ENCODE data around the gene FNBP1L. TPM values are rescaled to one million over a fixed set of nuclear protein-coding genes. Genes with fewer than 3 reads are reported as not detected.
A peak's percentile ranks its signal among the peaks of the same experiment; 100 is the strongest.

The FNBP1L gene
- total and polyA plus RNA-seq, 4 donors = 63.6 to 138 (median 106) TPM

DNA sequence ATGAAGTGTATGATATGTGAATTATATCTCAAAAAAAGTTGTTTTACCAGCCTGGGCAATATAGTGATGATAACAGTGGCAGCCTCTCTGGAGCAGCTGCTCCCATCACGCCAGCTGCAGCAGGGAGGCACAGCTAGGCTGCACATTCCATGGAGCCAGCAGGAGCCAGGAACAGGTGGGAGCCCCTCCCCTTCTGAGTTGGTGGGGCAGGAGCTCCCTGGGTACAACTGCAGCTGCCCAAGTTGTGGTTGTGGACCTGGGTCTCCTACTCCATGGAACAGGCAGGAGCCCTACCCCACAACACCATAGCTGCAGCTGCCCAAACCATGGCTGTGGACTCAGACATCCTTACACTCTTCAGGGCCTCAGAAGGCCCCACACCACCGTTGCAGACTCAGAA lies 21.7 kb upstream of the FNBP1L start:
- no peak for DNase-seq (ENCODE audit: low read depth in 4 of 6, low spot score in 6 of 6)
- Histone ChIP-seq H3K27ac (ENCODE audit: low read depth, low read length) (no peak overlapping the region), H3K27me3 (ENCODE audit: control insufficient read depth, insufficient read depth, low read length) (no peaks in the 10 kb centered on the region), H3K4me1 (ENCODE audit: control insufficient read depth, insufficient read depth, low read length) (no peaks in the 10 kb centered on the region), H3K36me3 (ENCODE audit: control insufficient read depth, insufficient read depth, low read length) (no peaks in the 10 kb centered on the region), H3K4me3 (ENCODE audit: low read depth, low read length) (no peak overlapping the region), H3K9me3 (ENCODE audit: control insufficient read depth, insufficient read depth, low read length) (peaks cover 3% of the 10 kb centered on the region)
- WGBS (ENCODE audit: insufficient coverage) = 79% methylated on average over 2 of the region's 2 CpGs

DNA sequence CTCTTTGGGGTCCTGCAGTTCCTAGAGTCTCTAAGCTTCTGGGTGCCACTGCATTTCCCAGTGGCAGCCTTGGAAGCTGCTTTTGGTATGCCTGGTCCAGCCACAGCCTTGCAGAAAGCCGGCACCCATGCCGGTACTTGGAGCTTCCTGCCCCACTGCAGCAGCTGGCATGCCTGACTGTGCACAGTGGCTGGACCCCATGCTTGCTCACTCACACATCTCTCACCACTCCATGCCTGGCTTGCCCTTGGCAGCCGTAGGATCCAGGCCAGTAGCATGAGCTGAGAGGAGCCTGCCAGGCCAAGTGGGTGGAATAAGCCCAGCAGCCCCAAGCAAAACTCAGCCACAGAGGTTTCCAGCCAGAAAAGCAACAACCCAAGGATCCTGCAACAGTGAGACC lies 20.3 kb upstream of the FNBP1L start:
- DNase-seq (ENCODE audit: low read depth in 4 of 6, low spot score in 6 of 6) = no peak
- Histone ChIP-seq H3K9me3 (ENCODE audit: control insufficient read depth, insufficient read depth, low read length) (peaks cover 3% of the 10 kb centered on the region), H3K4me1 (ENCODE audit: control insufficient read depth, insufficient read depth, low read length) (no peaks in the 10 kb centered on the region), H3K36me3 (ENCODE audit: control insufficient read depth, insufficient read depth, low read length) (no peaks in the 10 kb centered on the region), H3K27ac (ENCODE audit: low read depth, low read length) (no peak overlapping the region), H3K4me3 (ENCODE audit: low read depth, low read length) (no peak overlapping the region), H3K27me3 (ENCODE audit: control insufficient read depth, insufficient read depth, low read length) (no peaks in the 10 kb centered on the region)
- 95% methylated on average over 3 of the region's 3 CpGs for WGBS (ENCODE audit: insufficient coverage)

DNA sequence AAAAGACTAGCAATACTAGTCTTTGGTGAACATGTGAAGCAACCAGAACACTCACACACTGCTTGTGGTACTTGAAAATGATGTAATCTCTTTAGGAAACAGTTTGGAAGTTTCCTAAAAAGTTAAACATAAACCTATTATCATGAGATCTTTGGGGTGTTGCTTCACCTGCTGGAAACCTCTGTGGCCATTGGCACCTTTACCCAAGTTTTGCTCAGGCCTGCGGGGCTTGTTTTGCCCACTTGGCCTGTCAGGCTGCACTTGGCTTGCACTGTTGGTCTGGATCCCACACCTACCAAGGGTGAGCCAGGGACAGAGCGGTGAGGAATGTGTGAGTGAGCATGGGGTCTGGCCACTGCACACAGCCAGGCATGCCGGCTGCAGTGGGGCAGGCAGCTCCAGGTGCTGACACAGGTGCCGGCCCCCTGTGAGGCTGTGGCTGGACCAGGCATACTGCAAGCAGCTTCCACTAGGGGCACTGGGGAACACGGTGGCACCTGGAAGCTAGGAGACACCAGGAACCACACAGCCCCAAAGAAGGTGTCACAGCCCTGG lies 14.4 kb upstream of the FNBP1L start:
- Histone ChIP-seq H3K9me3 (ENCODE audit: control insufficient read depth, insufficient read depth, low read length) (no peaks in the 10 kb centered on the region), H3K4me1 (ENCODE audit: control insufficient read depth, insufficient read depth, low read length) (no peaks in the 10 kb centered on the region), H3K4me3 (ENCODE audit: low read depth, low read length) (no peak overlapping the region), H3K27me3 (ENCODE audit: control insufficient read depth, insufficient read depth, low read length) (no peaks in the 10 kb centered on the region), H3K27ac (ENCODE audit: low read depth, low read length) (no peak overlapping the region), H3K36me3 (ENCODE audit: control insufficient read depth, insufficient read depth, low read length) (no peaks in the 10 kb centered on the region)
- WGBS (ENCODE audit: insufficient coverage) = 82% methylated on average over 5 of the region's 5 CpGs
- DNase-seq (ENCODE audit: low read depth in 4 of 6, low spot score in 6 of 6) = no peak

DNA sequence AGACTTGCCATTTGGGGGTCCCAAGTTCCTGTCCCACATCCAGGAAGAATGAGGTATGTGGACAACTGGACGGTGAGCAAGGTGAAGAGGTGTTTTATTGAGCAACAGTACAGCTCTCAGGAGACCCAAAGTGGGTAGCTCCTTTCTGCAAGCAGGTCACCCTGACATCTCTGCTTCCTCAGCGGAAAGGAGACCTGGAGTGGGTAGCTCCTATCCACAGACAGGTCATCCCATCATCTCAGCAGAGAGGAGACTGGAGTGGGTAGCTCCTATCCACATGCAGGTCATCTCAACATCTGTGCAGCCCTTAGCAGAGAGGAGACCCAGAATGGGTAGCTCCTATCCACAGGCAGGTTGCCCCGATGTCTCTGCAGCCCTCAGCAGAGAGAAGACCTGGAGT lies 13.8 kb upstream of the FNBP1L start:
- Histone ChIP-seq H3K4me1 (ENCODE audit: control insufficient read depth, insufficient read depth, low read length) (no peaks in the 10 kb centered on the region), H3K36me3 (ENCODE audit: control insufficient read depth, insufficient read depth, low read length) (no peaks in the 10 kb centered on the region), H3K9me3 (ENCODE audit: control insufficient read depth, insufficient read depth, low read length) (no peaks in the 10 kb centered on the region), H3K27ac (ENCODE audit: low read depth, low read length) (no peak overlapping the region), H3K27me3 (ENCODE audit: control insufficient read depth, insufficient read depth, low read length) (no peaks in the 10 kb centered on the region), H3K4me3 (ENCODE audit: low read depth, low read length) (no peak overlapping the region)
- 100% methylated on average over 3 of the region's 3 CpGs for WGBS (ENCODE audit: insufficient coverage)
- DNase-seq (ENCODE audit: low read depth in 4 of 6, low spot score in 6 of 6) = no peak

DNA sequence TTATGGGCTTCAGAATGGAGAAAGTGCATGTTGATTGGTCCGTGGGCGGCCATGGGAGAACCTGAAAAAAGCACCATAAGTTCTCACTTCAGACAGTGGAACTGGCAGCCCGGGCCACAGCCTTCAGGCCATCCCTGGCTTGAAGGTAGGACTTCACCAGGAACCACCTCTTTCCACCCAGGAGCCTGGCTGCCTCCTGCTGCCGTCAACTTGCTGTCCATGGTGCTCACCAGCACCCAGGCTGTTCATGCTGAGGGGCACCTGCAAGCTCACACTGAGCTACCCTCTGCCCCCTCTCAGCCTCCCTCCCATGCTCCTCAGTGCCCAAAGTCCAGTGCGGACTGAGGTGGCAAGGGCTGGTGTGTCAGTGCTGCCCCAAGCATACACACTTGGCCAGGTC lies 12.9 kb upstream of the FNBP1L start:
- DNase-seq (ENCODE audit: low read depth in 4 of 6, low spot score in 6 of 6) = no peak
- Histone ChIP-seq H3K4me3 (ENCODE audit: low read depth, low read length) (no peak overlapping the region), H3K9me3 (ENCODE audit: control insufficient read depth, insufficient read depth, low read length) (no peaks in the 10 kb centered on the region), H3K4me1 (ENCODE audit: control insufficient read depth, insufficient read depth, low read length) (no peaks in the 10 kb centered on the region), H3K36me3 (ENCODE audit: control insufficient read depth, insufficient read depth, low read length) (no peaks in the 10 kb centered on the region), H3K27ac (ENCODE audit: low read depth, low read length) (no peak overlapping the region), H3K27me3 (ENCODE audit: control insufficient read depth, insufficient read depth, low read length) (no peaks in the 10 kb centered on the region)
- WGBS (ENCODE audit: insufficient coverage) = 79% methylated on average over 5 of the region's 5 CpGs

DNA sequence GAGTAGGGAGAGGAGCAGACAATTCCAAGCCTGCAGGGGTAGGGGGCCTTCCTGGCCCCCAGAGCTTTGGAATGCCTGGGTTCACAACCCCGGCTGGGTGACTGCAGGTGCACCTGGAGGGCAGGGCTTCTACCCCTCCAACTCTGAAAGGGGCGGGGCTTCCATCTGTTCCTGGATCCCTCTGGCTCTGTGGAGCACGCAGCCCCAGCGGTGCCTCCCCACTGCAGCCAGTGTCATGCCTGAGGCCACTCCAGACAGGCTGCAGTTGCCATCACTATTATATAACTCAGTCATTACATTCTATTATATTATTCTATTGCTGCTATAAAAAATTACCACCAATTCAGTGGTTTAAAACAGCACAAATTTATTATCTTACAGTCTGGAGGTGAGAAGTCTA lies 12.5 kb upstream of the FNBP1L start:
- no peaks in the 10 kb centered on the region for H3K4me1 ChIP-seq (ENCODE audit: control insufficient read depth, insufficient read depth, low read length)
- 78% methylated on average over 2 of the region's 4 CpGs for whole genome bisulfite sequencing (ENCODE audit: insufficient coverage)
- no peaks in the 10 kb centered on the region for H3K36me3 ChIP-seq (ENCODE audit: control insufficient read depth, insufficient read depth, low read length)
- no peaks in the 10 kb centered on the region for H3K9me3 ChIP-seq (ENCODE audit: control insufficient read depth, insufficient read depth, low read length)
- DNase-seq (ENCODE audit: low read depth in 4 of 6, low spot score in 6 of 6) = no peak
- H3K4me3 ChIP-seq (ENCODE audit: low read depth, low read length) = no peak overlapping the region
- no peaks in the 10 kb centered on the region for H3K27me3 ChIP-seq (ENCODE audit: control insufficient read depth, insufficient read depth, low read length)
- H3K27ac ChIP-seq (ENCODE audit: low read depth, low read length) = no peak overlapping the region

DNA sequence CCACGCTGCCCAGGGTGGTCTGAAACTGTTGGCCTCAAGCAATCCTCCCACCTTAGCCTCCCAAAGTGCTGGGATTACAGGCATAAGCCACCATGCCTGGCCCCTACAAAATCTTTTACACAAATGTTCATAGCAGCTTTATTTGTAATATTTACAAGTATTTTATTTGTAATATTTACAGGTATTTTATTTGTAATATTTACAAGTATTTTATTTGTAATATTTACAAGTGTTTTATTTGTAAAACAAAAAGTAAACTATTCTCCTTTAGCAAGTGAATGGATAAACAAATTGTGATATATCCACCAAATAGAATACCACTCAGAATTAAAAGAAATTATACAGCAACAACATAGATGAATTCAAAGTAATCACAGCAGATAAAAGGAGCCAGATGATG lies 11.4 kb upstream of the FNBP1L start:
- no peak overlapping the region for H3K27ac ChIP-seq (ENCODE audit: low read depth, low read length)
- no peaks in the 10 kb centered on the region for H3K9me3 ChIP-seq (ENCODE audit: control insufficient read depth, insufficient read depth, low read length)
- no peak overlapping the region for H3K4me3 ChIP-seq (ENCODE audit: low read depth, low read length)
- DNase-seq (ENCODE audit: low read depth in 4 of 6, low spot score in 6 of 6) = no peak
- no peaks in the 10 kb centered on the region for H3K27me3 ChIP-seq (ENCODE audit: control insufficient read depth, insufficient read depth, low read length)
- no peaks in the 10 kb centered on the region for H3K36me3 ChIP-seq (ENCODE audit: control insufficient read depth, insufficient read depth, low read length)
- 60% methylated on average over 1 of the region's 1 CpG for WGBS (ENCODE audit: insufficient coverage)
- H3K4me1 ChIP-seq (ENCODE audit: control insufficient read depth, insufficient read depth, low read length) = no peaks in the 10 kb centered on the region

DNA sequence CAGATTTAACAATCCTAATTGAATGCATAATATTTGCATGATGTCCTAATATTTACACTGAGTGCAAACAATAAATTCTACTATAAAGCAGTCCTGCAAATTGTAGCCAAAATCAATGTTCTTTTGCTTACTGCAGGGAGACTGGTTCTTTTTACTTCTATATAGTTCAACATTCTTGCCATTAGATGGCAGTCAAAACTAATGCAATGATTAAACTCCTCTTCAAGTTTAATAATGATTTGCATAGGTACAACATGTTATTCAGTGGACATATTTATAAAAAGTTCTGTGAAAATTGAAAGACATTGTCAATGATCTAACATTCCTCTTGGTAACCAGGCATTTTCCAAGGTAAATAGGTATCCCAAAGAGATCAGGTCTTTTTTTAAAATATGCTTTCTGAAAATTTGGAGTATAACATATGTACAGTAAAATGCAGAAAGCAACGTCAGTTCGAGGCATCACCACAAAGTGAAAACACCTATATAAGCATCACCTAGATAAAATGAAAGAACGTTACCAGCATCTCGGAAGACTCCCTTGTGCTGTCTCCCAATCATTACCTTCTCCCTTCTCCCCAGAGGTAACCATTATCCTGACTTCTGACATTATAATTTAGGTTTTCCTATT lies 9.8 kb upstream of the FNBP1L start:
- no CpG with 5 or more reads among the region's 4 CpGs for WGBS (ENCODE audit: insufficient coverage)

DNA sequence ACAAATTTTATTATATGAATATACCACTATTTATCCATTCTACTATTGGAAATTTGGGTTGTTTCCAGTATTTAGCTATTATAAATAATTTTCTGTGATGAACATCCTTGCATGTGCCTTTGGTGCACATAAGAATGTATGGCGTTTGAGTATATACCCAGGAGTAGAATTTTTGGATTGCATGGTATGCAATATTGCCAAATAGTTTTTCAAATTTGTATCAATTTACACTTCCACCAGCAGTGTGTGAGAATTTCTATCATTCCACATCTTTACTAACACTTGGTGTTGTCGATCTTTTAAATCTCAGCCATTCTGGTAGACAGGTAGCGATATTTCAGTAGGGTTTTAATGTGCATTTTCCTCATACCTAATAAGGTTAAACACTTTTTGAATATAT lies 9.2 kb upstream of the FNBP1L start:
- no peak for DNase-seq (ENCODE audit: low read depth in 4 of 6, low spot score in 6 of 6)
- no peak overlapping the region for H3K4me3 ChIP-seq (ENCODE audit: low read depth, low read length)
- H3K4me1 ChIP-seq (ENCODE audit: control insufficient read depth, insufficient read depth, low read length) = no peaks in the 10 kb centered on the region
- no peaks in the 10 kb centered on the region for H3K27me3 ChIP-seq (ENCODE audit: control insufficient read depth, insufficient read depth, low read length)
- no peak overlapping the region for H3K27ac ChIP-seq (ENCODE audit: low read depth, low read length)
- H3K36me3 ChIP-seq (ENCODE audit: control insufficient read depth, insufficient read depth, low read length) = no peaks in the 10 kb centered on the region
- no peaks in the 10 kb centered on the region for H3K9me3 ChIP-seq (ENCODE audit: control insufficient read depth, insufficient read depth, low read length)
- no CpG with 5 or more reads among the region's 3 CpGs for WGBS (ENCODE audit: insufficient coverage)

More for the DNA sequence above, 9.8 kb upstream of the FNBP1L start:
- Histone ChIP-seq H3K27me3 (ENCODE audit: control insufficient read depth, insufficient read depth, low read length) (no peaks in the 10 kb centered on the region), H3K36me3 (ENCODE audit: control insufficient read depth, insufficient read depth, low read length) (no peaks in the 10 kb centered on the region), H3K4me1 (ENCODE audit: control insufficient read depth, insufficient read depth, low read length) (no peaks in the 10 kb centered on the region), H3K9me3 (ENCODE audit: control insufficient read depth, insufficient read depth, low read length) (no peaks in the 10 kb centered on the region), H3K4me3 (ENCODE audit: low read depth, low read length) (no peak overlapping the region), H3K27ac (ENCODE audit: low read depth, low read length) (no peak overlapping the region)
- peak in 4 of 6 donors; percentile 38 to 92 (median 60) for DNase-seq (ENCODE audit: low read depth in 4 of 6, low spot score in 6 of 6)

DNA sequence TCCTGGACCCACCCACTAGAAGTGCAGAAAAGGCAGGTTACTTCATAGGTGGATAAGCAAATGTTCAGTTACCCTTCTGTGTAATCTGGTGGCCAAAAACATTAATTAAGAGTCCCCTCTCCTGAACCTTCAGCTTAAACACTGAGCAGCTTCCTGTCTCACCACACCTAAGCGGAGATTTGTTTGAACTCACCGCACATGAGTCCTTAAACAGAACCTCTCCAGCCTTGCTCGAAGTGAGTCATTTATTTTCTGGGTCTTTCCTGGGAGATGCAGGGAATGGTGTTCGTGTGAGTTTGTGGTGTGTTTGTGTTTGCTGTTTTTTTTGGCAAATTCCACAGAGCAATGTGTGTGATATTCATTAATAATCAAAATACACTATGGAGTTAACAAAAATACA lies 7.6 kb upstream of the FNBP1L start:
- H3K27ac ChIP-seq (ENCODE audit: low read depth, low read length) = no peak overlapping the region
- no peaks in the 10 kb centered on the region for H3K36me3 ChIP-seq (ENCODE audit: control insufficient read depth, insufficient read depth, low read length)
- no peak overlapping the region for H3K4me3 ChIP-seq (ENCODE audit: low read depth, low read length)
- no peaks in the 10 kb centered on the region for H3K4me1 ChIP-seq (ENCODE audit: control insufficient read depth, insufficient read depth, low read length)
- no peak for DNase-seq (ENCODE audit: low read depth in 4 of 6, low spot score in 6 of 6)
- H3K9me3 ChIP-seq (ENCODE audit: control insufficient read depth, insufficient read depth, low read length) = no peaks in the 10 kb centered on the region
- H3K27me3 ChIP-seq (ENCODE audit: control insufficient read depth, insufficient read depth, low read length) = no peaks in the 10 kb centered on the region
- no CpG with 5 or more reads among the region's 4 CpGs for WGBS (ENCODE audit: insufficient coverage)

Data from spinal cord (tissue), 10 donors.